GM12872 (cell line): Measurements from ENCODE around the gene HRH2.

ENCODE experiments used
- TF ChIP-seq, protein P1 (sequence below): IDR thresholded peaks from 3 replicates; pipeline ENCODE4 v1.5.1; 2011; ENCODE audit warnings: low read depth, mild to moderate bottlenecking, low read length, moderate library complexity; ENCODE audit not compliant: insufficient read depth

Gene HRH2

DNA sequence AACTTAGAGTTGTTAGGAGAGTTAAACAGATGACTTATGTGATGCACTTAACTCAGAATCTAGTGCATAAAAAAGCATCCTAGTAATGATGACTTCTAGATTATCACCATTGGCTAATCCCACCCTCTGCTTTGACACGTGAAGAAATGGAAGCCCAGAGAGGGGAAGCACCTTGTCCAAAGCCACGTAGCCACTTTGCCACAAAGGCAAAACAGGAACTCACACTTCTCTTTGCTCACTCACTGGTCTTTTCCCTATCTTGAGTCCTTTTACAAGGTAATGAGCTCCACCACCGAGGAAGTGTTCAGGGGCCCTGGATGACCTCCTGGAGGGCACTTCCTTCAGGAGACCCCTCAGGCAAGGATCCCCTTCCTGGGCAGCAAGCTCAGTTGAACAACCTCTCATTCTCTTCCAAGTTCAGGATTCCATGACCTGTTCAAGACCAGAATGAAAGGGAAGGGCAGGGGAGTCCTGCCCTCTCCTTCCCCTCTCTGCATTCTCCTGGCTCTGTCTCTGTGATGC lies 89.7 kb downstream of the HRH2 start:
- TF ChIP-seq, protein P1, sequence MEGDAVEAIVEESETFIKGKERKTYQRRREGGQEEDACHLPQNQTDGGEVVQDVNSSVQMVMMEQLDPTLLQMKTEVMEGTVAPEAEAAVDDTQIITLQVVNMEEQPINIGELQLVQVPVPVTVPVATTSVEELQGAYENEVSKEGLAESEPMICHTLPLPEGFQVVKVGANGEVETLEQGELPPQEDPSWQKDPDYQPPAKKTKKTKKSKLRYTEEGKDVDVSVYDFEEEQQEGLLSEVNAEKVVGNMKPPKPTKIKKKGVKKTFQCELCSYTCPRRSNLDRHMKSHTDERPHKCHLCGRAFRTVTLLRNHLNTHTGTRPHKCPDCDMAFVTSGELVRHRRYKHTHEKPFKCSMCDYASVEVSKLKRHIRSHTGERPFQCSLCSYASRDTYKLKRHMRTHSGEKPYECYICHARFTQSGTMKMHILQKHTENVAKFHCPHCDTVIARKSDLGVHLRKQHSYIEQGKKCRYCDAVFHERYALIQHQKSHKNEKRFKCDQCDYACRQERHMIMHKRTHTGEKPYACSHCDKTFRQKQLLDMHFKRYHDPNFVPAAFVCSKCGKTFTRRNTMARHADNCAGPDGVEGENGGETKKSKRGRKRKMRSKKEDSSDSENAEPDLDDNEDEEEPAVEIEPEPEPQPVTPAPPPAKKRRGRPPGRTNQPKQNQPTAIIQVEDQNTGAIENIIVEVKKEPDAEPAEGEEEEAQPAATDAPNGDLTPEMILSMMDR = no peak

DNA sequence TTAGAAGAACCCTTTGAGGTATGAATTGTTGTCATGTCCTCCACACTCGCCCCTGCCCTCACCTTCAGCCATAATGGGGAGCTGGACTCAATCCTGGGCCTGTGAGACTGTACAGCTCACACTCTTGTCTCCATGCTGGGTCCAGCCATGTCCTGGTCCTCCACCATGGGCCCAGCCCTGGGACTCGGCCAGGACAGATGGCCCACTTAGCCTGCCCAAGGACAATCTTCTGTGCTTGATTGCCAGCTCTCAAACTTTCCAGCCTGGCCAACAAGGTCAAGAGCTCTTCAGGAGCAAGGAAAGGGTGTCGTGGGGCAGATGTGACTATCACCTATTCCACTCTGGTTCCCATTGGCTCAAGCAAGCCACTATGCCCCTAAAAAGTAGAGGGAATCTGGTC lies 90.8 kb downstream of the HRH2 start:
- TF ChIP-seq, protein P1 = no peak

DNA sequence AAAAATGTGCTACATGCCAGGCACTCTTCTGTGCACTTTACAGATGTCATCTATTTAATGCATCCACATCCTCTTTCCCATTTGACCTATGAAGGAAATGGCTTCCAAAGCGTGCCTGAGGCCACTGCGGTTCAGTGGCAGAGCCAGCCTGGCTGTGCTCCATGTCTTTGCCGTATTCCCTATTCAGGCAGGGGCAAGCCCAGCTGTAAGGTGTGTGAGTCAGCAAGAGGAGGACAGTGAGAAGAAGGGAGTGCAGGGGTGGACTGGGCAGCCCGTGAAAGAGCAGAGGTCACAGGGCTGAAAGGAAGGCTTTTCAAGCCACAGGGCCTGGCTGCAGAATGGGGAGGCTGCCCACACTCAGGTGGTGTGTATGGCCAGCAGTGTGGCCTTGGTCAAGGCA lies 91.7 kb downstream of the HRH2 start:
- TF ChIP-seq, protein P1 = no peak

DNA sequence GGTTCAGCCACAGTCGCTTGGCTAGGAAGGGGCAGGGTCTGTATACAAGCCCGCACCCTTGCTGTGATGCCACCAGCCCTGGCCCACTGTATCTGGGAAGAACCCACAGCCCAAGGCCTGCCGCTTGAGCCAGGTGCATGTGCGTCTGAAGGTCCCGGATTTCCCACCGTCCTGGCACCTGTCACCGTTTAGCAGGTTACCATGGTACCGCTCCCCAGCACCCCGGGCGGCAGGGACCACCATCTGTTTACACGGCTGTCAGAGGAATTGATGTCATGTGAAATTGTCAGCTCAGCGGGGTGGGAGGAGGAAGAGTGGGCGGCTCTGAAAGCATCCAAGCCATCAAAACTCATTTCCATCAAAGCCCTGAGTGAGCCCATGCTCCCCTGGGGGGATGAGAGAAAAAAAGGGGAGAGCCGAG lies 92.7 kb downstream of the HRH2 start:
- TF ChIP-seq, protein P1 = no peak

DNA sequence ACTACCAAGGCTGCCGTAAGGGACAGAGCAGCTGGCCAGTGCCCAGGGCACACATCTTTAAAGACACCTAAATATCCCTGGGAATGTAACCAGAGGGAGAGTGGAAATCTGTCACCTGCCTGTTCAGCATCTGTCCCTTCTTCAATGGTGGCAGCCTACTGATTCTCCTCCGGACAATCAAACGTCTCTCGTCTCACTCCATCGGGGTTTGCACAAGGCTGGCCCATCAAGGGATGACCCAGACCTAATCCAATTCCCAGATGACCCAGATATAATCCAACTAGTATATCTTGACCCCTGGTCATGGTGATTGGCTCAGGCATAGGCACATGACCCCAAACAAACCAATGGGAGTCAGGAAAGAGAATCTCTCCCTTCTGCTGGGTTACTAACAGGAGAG lies 93.5 kb downstream of the HRH2 start:
- TF ChIP-seq, protein P1 = no peak

DNA sequence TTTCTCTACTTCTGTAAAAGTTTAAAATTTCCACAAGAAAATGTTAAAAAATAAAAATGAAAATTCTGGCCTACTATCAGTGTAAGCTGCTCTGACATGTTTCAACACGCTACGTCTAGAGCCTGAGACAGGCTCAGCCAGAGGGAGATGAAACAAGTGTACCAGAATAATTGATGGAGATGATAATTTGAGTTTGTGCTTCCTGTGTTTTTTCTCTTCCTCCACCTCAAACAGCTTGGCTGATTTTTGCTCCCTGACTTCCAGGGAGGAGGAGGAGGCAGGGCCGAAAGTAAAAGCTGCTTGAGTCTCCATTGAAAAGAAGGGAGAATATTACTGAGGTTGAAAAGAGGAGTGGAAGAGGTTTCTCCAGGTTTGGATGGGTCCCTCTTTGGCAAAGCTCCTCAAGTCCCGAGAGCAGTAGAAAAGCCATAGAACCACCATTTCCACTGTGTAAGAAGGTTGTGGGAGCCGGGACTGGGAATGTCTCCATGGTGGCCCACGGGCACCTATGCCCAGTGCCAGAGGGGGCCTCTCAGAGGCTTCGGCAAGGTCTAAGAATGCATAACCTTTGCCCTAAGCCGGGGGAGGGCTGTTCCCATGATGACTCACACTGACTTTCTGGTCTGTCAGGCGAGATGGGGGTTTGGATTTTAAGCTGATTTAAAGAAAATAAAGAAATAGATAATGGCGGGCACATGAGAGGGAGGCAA lies 95.1 kb downstream of the HRH2 start:
- TF ChIP-seq, protein P1 = no peak

DNA sequence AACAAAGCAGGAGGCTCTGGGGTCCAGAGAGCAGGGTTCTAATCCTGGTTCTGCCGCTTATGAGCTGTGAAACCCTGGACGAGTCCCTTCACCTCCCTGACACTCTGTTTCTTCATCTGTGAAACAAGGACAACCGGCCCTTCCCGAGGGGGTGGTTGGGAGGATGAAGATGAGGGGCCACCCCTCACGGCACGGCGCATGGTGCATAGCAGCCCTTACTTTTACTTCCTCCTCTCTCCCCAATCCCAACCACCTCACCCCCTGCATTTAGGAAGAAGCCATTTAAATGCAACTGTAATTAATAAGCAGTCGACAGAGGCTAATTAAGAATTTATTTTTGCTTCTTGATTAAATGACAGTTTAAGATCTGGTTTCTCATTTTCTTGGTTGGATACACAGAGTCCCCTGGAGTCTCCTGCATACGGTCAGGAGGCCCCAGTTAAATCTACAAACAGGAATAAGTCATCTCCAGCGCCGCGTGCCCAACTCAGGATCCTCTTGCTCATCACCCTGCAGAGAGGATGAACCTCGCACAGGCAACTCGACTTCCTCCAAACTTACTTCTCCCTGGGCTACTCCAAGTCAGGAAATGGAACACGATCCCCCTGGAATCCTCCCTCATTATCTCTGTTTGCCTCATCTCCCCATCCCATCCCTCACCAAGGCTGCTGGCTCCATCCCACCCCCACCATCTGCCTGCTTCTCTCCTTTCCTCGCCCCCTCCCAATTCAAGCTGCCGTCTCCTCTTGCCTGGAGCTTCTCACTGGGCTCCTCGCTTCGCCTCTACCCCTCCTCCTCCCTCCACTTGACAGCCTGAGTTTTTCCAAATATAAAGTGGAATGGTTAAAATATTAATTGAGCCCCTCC lies 95.9 kb downstream of the HRH2 start:
- TF ChIP-seq, protein P1 = no peak
